HEK293T (cell line): ENCODE measurements around the gene KCNK4.
"Not testable (repeated sequence)": the region's sequence is repeated elsewhere in the genome, so short reads cannot be mapped to it uniquely, and the experiment has no call there.

ENCODE experiments used
- CTCF ChIA-PET: fragments of 350-600 bp; formaldehyde crosslinking; extraction: SDS; loops from one replicate; lab custom pipeline; 2021; ENCODE audit warnings: antibody characterized with exemption, inconsistent platforms; lab: Yijun Ruan, JAX
- POLR2A ChIA-PET: fragments of 350-600 bp; formaldehyde crosslinking; extraction: SDS; loops from one replicate; lab custom pipeline; 2020; ENCODE audit warnings: antibody characterized with exemption, inconsistent platforms; lab: Yijun Ruan, JAX
- DNase-seq: peaks from one replicate; pipeline ENCODE4 v3.0.0; 2012; ENCODE audit warnings: mixed read lengths; ENCODE audit errors: extremely low spot score
- ARNT ChIP-seq: fragments of 450-650 bp; IDR thresholded peaks from 2 replicates; pipeline ENCODE4 v1.6.1; 2017; ENCODE audit warnings: mild to moderate bottlenecking
- BHLHE40 ChIP-seq: fragments of 450-650 bp; IDR thresholded peaks from 2 replicates; pipeline ENCODE4 v1.6.1; 2016; ENCODE audit warnings: mild to moderate bottlenecking, moderate library complexity, borderline replicate concordance
- CTBP1 ChIP-seq: fragments of 450-650 bp; IDR thresholded peaks from 2 replicates; pipeline ENCODE4 v1.6.1; 2016; ENCODE audit warnings: borderline replicate concordance
- ELF4 ChIP-seq: fragments of 450-650 bp; IDR thresholded peaks from 2 replicates; pipeline ENCODE4 v1.6.1; 2017; ENCODE audit warnings: antibody characterized with exemption
- FOXA1 ChIP-seq: fragments of 450-650 bp; IDR thresholded peaks from 2 replicates; pipeline ENCODE4 v1.6.1; 2016; ENCODE audit warnings: mild to moderate bottlenecking
- FOXK2 ChIP-seq: fragments of 450-650 bp; IDR thresholded peaks from 2 replicates; pipeline ENCODE4 v1.6.1; 2016; ENCODE audit warnings: mild to moderate bottlenecking
- FOXM1 ChIP-seq: fragments of 450-650 bp; IDR thresholded peaks from 2 replicates; pipeline ENCODE4 v1.6.1; 2017; ENCODE audit warnings: mild to moderate bottlenecking, borderline replicate concordance
- HDGF ChIP-seq: fragments of 450-650 bp; IDR thresholded peaks from 2 replicates; pipeline ENCODE4 v1.6.1; 2017; ENCODE audit warnings: antibody characterized with exemption, borderline replicate concordance
- L3MBTL2 ChIP-seq: fragments of 450-650 bp; conservative IDR thresholded peaks from 2 replicates; pipeline ENCODE4 v1.6.1; 2016; ENCODE audit warnings: mild to moderate bottlenecking
- LEF1 ChIP-seq: fragments of 450-650 bp; IDR thresholded peaks from 2 replicates; pipeline ENCODE4 v1.6.1; 2017; ENCODE audit warnings: mild to moderate bottlenecking, borderline replicate concordance
- NFRKB ChIP-seq: fragments of 450-650 bp; IDR thresholded peaks from 2 replicates; pipeline ENCODE4 v1.6.1; 2016; ENCODE audit warnings: mild to moderate bottlenecking, moderate library complexity
- SP1 ChIP-seq: fragments of 450-650 bp; IDR thresholded peaks from 2 replicates; pipeline ENCODE4 v1.6.1; 2017
- SUZ12 ChIP-seq: fragments of 450-650 bp; IDR thresholded peaks from 2 replicates; pipeline ENCODE4 v1.6.1; 2016; ENCODE audit warnings: mild to moderate bottlenecking
- TARDBP ChIP-seq: fragments of 450-650 bp; IDR thresholded peaks from 2 replicates; pipeline ENCODE4 v1.6.1; 2016
- ZNF384 ChIP-seq: fragments of 450-650 bp; IDR thresholded peaks from 2 replicates; pipeline ENCODE4 v1.6.1; 2016
- TF ChIP-seq, protein P1 (sequence below): fragments of 450-650 bp; IDR thresholded peaks from 2 replicates; pipeline ENCODE4 v1.6.1; 2016

Gene KCNK4

DNA sequence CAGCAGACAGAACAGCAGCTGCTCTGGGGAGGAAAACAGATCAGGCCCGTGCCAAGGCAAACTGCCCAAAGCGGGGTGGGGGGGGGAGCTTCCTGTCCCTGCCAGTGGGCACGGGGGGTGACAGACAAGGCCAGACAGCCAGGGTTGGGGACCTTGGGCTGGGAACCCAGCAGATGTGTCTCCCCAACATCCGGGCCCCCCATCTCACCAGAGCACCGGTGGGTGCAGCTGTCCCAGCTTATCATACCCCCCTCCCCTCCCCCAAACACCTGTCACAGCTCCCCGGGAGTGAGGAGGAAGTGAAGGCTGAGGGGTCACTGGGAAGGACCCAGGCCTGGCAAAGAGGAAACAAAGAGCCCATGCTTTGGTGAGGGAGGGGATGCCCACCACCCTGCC, 45.7 kb upstream of the KCNK4 start:
- no peak for DNase-seq
- CTCF ChIA-PET = no interaction called here
- TF ChIP-seq, protein P1, sequence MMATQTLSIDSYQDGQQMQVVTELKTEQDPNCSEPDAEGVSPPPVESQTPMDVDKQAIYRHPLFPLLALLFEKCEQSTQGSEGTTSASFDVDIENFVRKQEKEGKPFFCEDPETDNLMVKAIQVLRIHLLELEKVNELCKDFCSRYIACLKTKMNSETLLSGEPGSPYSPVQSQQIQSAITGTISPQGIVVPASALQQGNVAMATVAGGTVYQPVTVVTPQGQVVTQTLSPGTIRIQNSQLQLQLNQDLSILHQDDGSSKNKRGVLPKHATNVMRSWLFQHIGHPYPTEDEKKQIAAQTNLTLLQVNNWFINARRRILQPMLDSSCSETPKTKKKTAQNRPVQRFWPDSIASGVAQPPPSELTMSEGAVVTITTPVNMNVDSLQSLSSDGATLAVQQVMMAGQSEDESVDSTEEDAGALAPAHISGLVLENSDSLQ = no peak
- TF ChIP-seq BHLHE40 (no peak), ELF4 (no peak), FOXA1 (no peak), ARNT (no peak), CTBP1 (no peak), HDGF (no peak), L3MBTL2 (no peak), ZNF384 (no peak), SUZ12 (no peak), FOXK2 (no peak)
- POLR2A ChIA-PET = interaction anchor here (0.9 to 8.9 kb wide), 12 partner anchors 9 to 109 kb away, joined by 3 to 78 read pairs (median 8); partner anchors contain the start of genes DNAJC4, ESRRA, NUDT22 and PRDX5

DNA sequence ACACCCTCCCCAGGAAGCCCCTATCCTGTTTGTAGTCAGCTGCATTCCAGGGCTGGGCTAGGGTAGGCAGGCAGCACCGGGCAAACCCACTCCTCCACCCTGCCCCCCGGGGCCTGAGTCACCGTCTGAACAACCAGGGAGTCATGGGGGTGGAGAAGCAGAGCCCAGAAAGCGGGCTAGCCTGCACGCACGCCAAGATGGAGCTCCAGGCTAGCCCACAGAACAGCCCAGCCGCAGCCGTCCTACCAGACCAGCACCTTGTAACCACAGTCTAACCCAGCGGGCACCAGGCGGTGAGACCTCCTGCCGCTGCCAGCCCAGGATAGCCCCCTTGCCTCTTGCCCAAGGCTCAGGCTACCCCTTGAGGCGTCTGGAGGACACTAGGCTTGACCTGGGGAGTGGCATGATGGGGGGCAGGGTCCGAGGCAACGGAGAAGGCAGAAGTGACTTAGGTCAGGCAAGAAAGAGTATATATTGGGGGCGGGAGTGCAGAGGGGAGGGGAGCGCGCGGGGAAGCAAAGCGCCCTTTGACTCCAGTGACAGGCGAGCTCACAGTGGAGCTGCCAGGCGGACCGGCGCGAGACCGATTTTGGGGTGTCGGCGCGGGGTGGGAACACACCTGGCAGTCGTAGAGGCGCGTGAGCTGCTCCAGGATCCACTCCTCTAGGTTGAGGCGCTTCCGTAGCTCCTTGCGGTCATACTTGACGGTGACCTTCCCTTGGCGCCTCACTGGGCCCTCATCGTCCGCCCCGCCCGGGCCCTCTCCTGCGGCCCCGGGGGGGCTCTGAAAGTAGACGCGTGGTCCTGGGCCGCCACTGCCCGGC, 45.1 kb upstream of the KCNK4 start:
- TF ChIP-seq HDGF (peak; percentile 77; the same call in 1 of the 2 replicates), ELF4 (no peak)
- ChIA-PET POLR2A (interaction anchor here (0.8 to 8.9 kb wide), 16 partner anchors 7 to 109 kb away, joined by 3 to 78 read pairs (median 5); partner anchors contain the start of genes DNAJC4, ESRRA, NUDT22 and PRDX5), CTCF (interaction anchor here (0.6 to 0.9 kb wide), 2 partner anchors 41 to 44 kb away, joined by 3 read pairs; no protein-coding TSS in a partner anchor)
- no peak for DNase-seq

DNA sequence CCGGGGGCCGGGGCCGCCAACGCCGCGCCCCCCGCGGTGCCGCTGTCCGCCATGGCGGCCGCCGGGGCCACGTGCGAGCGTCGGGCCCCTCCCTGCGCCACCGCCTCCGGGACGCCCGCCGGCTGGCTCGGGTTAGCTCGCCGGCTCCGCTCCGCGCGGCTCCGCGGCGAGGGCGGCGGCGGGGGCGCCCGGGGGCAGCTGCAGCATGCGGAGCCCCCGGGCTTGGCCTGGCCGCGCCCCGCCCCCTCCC, 44.6 kb upstream of the KCNK4 start:
- CTCF ChIA-PET = interaction anchor here (0.9 kb wide), 1 partner anchor 42 kb away, joined by 3 read pairs; no protein-coding TSS in a partner anchor
- peak; percentile 32; the same call in 1 of the 2 replicates for TF ChIP-seq FOXM1
- DNase-seq = not testable (repeated sequence)
- POLR2A ChIA-PET = interaction anchor here (0.8 to 8.9 kb wide), 13 partner anchors 8 to 85 kb away, joined by 3 to 78 read pairs (median 7); partner anchors contain the start of genes DNAJC4, ESRRA, NUDT22 and PRDX5

DNA sequence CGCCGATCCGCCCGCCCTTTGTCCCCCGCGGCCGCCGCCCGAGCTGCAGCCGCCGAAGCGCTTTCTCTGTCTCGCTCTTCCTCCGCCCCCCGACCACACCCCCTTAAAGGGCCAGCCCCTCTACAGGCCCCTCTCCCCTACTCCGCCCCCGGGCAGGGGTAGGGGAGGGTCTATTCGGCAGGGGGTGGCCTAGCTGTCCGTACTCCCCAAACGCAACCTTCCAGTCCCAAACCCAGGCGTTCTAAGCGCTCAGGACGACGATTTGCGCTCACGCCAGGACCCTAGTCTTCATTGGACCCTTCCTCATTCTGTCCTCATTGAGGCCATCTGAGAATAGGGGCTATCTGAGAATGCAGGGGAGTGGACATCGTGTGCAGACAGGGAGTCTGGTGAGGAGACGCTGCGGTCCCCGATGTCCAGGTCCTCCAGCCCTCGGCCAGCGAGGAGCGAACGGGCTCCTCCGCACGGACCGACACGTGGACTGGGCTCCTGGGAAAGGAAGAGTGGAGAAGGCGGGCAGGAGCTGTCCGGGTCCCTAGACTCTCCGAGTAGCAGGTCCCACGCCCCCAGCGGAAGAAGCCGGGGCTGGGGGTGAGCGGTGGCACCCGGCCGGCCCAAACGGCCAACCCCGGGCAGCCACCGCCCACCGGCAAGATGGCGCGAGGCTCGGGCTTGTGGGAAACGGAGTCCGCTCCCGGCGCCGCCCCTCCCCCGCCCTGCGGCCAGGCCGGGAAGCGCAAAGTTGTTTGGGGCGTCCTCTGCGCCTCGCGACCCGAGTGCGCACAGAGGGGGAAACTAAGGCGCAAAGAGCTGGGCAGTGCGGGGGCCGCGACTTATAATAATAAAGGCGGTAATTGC, 44.0 kb upstream of the KCNK4 start, which contains the start of gene PPP1R14B:
Gene PPP1R14B, minus strand, starts transcription at position 73 of the 858 bp plus-strand sequence. CDS start 270 bp downstream, outside the sequence.
- peak; percentile 82 for DNase-seq
- ChIA-PET CTCF (no interaction called here), POLR2A (interaction anchor here (0.8 to 8.9 kb wide), 13 partner anchors 8 to 84 kb away, joined by 3 to 78 read pairs (median 7); partner anchors contain the start of genes DNAJC4, ESRRA, NUDT22 and PRDX5)
- peak; percentile 92 for TF ChIP-seq L3MBTL2
- TF ChIP-seq FOXA1 = no peak
- TF ChIP-seq ZNF384 = no peak
- TF ChIP-seq HDGF = no peak
- TF ChIP-seq TARDBP = no peak
- no peak for TF ChIP-seq SUZ12
- TF ChIP-seq BHLHE40 = no peak
- 0 out of 2 replicates have a peak, but pooled peaks have one; percentile 10 for TF ChIP-seq LEF1
- TF ChIP-seq NFRKB = no peak
- no peak for TF ChIP-seq SP1

DNA sequence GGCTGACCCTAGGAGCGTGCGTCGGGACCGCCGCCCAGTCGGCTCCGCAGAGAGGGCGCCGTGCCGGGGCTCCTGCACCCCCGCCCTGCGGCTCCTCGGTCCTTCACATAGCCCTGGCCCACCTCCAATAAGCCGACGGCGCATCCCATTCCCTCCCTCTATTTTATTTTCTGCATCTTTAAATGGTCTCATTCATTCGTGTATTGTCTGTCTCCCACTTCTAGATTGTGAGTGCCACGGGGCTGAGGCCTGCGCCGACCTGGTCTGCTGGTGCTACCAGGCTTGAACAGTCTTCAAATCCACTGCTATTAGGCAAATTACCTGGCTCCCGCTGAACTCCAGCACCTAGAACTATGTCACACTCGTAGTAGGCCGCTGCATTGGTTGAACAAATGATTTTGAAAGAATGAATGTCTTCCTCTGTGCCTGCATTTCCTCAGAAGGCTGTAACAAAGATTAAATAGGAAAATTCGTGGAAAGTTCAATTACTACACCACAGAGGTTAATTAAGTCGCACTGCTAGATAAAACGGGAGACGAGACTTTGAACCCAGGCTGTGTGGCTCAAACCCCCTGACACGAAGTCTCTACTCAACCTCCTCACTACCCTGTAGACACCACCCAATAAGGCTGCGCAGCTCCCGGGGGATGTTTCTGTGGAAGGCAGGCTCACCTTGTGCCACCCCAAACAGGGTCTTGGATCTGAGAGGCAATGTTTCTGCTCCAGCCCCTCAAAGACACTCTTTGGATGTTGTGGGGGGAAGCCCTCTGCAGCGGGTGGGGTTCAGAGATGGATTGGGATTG, 43.2 kb upstream of the KCNK4 start:
- POLR2A ChIA-PET = interaction anchor here (0.9 to 8.9 kb wide), 8 partner anchors 10 to 62 kb away, joined by 4 to 78 read pairs (median 12); partner anchors contain the start of genes DNAJC4, ESRRA, NUDT22 and STIP1
- TF ChIP-seq FOXM1 (no peak), TARDBP (no peak), FOXK2 (no peak), SP1 (no peak), SUZ12 (no peak)
- TF ChIP-seq, protein P1 = no peak
- DNase-seq = no peak
- CTCF ChIA-PET = interaction anchor here (2.2 kb wide), 1 partner anchor 57 kb away, joined by 7 read pairs; no protein-coding TSS in a partner anchor

DNA sequence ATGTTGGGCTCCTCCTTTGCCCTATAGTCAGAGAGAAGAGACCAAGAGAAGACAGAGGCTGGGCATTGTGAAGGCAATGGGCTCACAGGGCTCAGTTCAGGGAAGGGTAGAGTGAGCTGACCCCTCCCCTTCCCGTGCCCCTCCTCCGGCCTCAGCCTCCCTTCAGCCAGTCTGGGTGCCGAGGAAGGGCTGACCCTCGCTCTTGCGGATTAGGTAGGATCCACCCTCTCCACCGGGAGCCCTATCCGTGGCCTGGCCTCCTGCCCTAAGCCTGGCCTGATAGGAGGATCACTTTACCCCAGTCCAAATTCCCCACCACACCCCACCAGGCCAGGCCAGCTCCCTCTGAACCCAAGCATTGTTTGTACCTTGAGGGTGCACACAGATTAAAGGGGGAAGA, 42.5 kb upstream of the KCNK4 start:
- TF ChIP-seq SP1 (no peak), NFRKB (no peak), BHLHE40 (no peak), FOXK2 (no peak), ARNT (no peak), ELF4 (no peak), CTBP1 (no peak), TARDBP (no peak), L3MBTL2 (no peak), LEF1 (no peak), FOXA1 (no peak), SUZ12 (no peak), HDGF (no peak), ZNF384 (no peak)
- TF ChIP-seq, protein P1 = no peak
- no peak for DNase-seq
- ChIA-PET CTCF (interaction anchor here (2.2 kb wide), 1 partner anchor 56 kb away, joined by 7 read pairs; no protein-coding TSS in a partner anchor), POLR2A (interaction anchor here (3.8 to 8.9 kb wide), 3 partner anchors 9 to 21 kb away, joined by 18 to 78 read pairs (median 59); partner anchors contain the start of genes DNAJC4 and VEGFB)
